ENCODE measurements around the gene NEUROG2. TPM values are rescaled to one million over a fixed set of nuclear protein-coding genes. Genes with fewer than 3 reads are reported as not detected.

The NEUROG2 gene
- total RNA-seq = not detected
- not detected for polyA plus RNA-seq
- long read RNA-seq, donor 1 = 0 reads
- long read RNA-seq, donor 2 = 0 reads
- long read RNA-seq, donor 3 = 0 reads
- long read RNA-seq, donor 4 = 0 reads
- long read RNA-seq, donor 5 = 0 reads

GRCh38 chr4:112516066-112516470 is at the start of gene NEUROG2:
Gene NEUROG2 (minus strand): TSS chr4:112516180. CDS start chr4:112515475, 705 bp downstream.
- DNase-seq (no peak), ATAC-seq (ENCODE audit: insufficient read depth, low FRiP score) (no peak)
- Histone ChIP-seq H3K4me1 (ENCODE audit: control insufficient read depth in 5 of 5, insufficient read depth in 5 of 5, low read length in 5 of 5) (peaks cover 0 to 35% (median 2%) of the 10 kb centered on the region in 5 donors), H3K36me3 (ENCODE audit: control insufficient read depth in 4 of 4, insufficient read depth in 4 of 4, low read length in 4 of 4) (no peaks in the 10 kb centered on the region), H3K27me3 (ENCODE audit: control insufficient read depth in 3 of 3, insufficient read depth in 3 of 3, low read length in 2 of 3) (peaks cover 18 to 93% (median 87%) of the 10 kb centered on the region in 3 donors), H3K9me3 (ENCODE audit: control insufficient read depth in 4 of 4, insufficient read depth in 3 of 4, low read length in 3 of 4) (peaks cover 0 to 18% (median 0%) of the 10 kb centered on the region in 4 donors), H3K4me3 (peak within 1 kb of the TSS; percentile 37), H3K9ac (ENCODE audit: insufficient read depth in 1 of 2, low read length in 2 of 2) (no peak within 1 kb of the TSS), H3K27ac (ENCODE audit: low read depth in 1 of 2, low read length in 1 of 2) (no peak within 1 kb of the TSS)
- 0 to 2% methylated on average over 15 of the region's 15 CpGs for WGBS, 2 donors
- no peak for TF ChIP-seq CTCF (IDR thresholded peaks at IDR 0.05; ENCODE audit: control extremely low read depth, extremely low read depth)

- no peak for DNase-seq
- TF ChIP-seq CTCF (IDR thresholded peaks at IDR 0.05; ENCODE audit: control extremely low read depth, extremely low read depth) = no peak
- WGBS, 2 donors = 97 to 98% methylated on average over 25 of the region's 25 CpGs
- Histone ChIP-seq H3K36me3 (ENCODE audit: control insufficient read depth in 4 of 4, insufficient read depth in 4 of 4, low read length in 4 of 4) (no peaks in the 10 kb centered on the region), H3K9ac (ENCODE audit: insufficient read depth in 1 of 2, low read length in 2 of 2) (no peak overlapping the region), H3K9me3 (ENCODE audit: control insufficient read depth in 4 of 4, insufficient read depth in 3 of 4, low read length in 3 of 4) (peaks cover 0 to 2% (median 0%) of the 10 kb centered on the region in 4 donors), H3K4me1 (ENCODE audit: control insufficient read depth in 5 of 5, insufficient read depth in 5 of 5, low read length in 5 of 5) (no peaks in the 10 kb centered on the region), H3K27ac (ENCODE audit: low read depth in 1 of 2, low read length in 1 of 2) (no peak overlapping the region), H3K4me3 (no peak overlapping the region), H3K27me3 (ENCODE audit: control insufficient read depth in 3 of 3, insufficient read depth in 3 of 3, low read length in 2 of 3) (no peaks in the 10 kb centered on the region)
- no peak for ATAC-seq (ENCODE audit: insufficient read depth, low FRiP score)
These were observed 48.8 kb upstream of the NEUROG2 start for GRCh38 chr4:112564706-112565270.

DNA sequence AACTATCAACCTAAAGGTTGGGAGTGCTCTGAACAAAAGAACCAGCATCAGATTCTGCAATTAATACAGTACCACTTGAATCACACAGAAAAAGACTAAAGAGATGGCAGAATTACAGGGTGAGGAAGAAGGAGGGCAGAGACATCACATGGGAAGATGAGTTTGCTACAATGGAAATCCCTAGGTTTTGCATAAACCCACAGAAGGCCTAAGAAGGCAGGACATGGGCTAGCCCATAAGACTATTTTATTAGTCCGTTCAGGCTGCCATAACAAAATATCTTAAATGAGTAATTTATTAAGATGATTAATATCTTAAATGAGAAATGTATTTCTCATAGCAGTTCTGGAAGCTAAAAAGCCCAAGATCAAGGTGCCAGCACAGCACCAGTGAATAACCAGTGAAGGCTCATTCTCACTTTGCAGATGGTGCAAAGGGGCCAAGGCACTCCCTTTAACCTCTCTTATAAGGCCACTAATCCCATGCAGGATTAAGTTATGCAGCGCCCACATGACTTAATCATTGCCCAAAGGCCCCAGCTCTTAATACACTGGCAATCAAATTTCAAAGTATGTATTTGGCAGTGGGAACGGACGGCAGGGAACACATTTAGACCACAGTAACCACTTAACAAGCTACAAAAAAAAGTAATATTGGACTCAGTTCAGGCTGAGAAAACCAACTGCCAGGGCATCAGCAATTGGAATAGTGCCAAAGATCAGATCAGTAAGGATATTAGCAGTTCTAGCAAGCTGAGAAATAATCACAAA is 47.6 kb upstream of the NEUROG2 start:
- no peak for TF ChIP-seq CTCF (IDR thresholded peaks at IDR 0.05; ENCODE audit: control extremely low read depth, extremely low read depth)
- Histone ChIP-seq H3K4me3 (no peak overlapping the region), H3K4me1 (ENCODE audit: control insufficient read depth in 5 of 5, insufficient read depth in 5 of 5, low read length in 5 of 5) (no peaks in the 10 kb centered on the region), H3K9me3 (ENCODE audit: control insufficient read depth in 4 of 4, insufficient read depth in 3 of 4, low read length in 3 of 4) (peaks cover 0 to 2% (median 0%) of the 10 kb centered on the region in 4 donors), H3K9ac (ENCODE audit: insufficient read depth in 1 of 2, low read length in 2 of 2) (no peak overlapping the region), H3K27me3 (ENCODE audit: control insufficient read depth in 3 of 3, insufficient read depth in 3 of 3, low read length in 2 of 3) (no peaks in the 10 kb centered on the region), H3K27ac (ENCODE audit: low read depth in 1 of 2, low read length in 1 of 2) (no peak overlapping the region), H3K36me3 (ENCODE audit: control insufficient read depth in 4 of 4, insufficient read depth in 4 of 4, low read length in 4 of 4) (no peaks in the 10 kb centered on the region)
- ATAC-seq (ENCODE audit: insufficient read depth, low FRiP score) (no peak), DNase-seq (no peak)
- WGBS, 2 donors = 88 to 89% methylated on average over 4 of the region's 4 CpGs

Measured in lung (tissue), 16 donors.